Endothelial cell of umbilical vein (primary cell): ENCODE results near the gene EPC1. TPM values are rescaled to one million over a fixed set of nuclear protein-coding genes. Genes with fewer than 3 reads are reported as not detected.

Experiments used
- BruUV-seq: library from RNA; stranded (reverse); fragments of 400-500 nt; replicated peaks from 2 replicates; lab custom pipeline; 2021; lab: Mats Ljungman, UMichigan
- CTCF ChIA-PET: fragments of 300-600, 350-600 bp; sonication (Branson Sonifier 250); formaldehyde crosslinking; loops from one replicate; lab custom pipeline; 2021; ENCODE audit warnings: antibody characterized with exemption, inconsistent platforms; lab: Charles Lee
- POLR2A ChIA-PET: fragments of 300-600, 350-600 bp; sonication (Branson Sonifier 250); formaldehyde crosslinking; loops from one replicate; lab custom pipeline; 2021; ENCODE audit warnings: antibody characterized with exemption, inconsistent platforms; lab: Charles Lee
- DNase-seq: peaks from one replicate; pipeline ENCODE4 v3.0.0-alpha.2; 2011; ENCODE audit warnings: low read depth, low spot score
- FAIRE-seq: peaks from 2 replicates; lab custom pipeline; 2011; peaks lifted over from hg19 to GRCh38; lab: Jason Lieb, UNC
- H2AFZ ChIP-seq: 2 replicates; pipeline ENCODE4 v1.6.0; 2012; ENCODE audit warnings: low read depth, low read length, control low read depth, inconsistent platforms
- H3K27ac ChIP-seq: 2 replicates; pipeline ENCODE4 v1.5.1; 2011; ENCODE audit warnings: low read depth, mild to moderate bottlenecking, control low read depth, low read length, moderate library complexity; ENCODE audit not compliant: insufficient read depth
- H3K27me3 ChIP-seq, 2 experiments: 2 replicates each; pipeline versions ENCODE4 v1.6.0 to v1.6.1; 2011; ENCODE audit warnings: low read length in 2 of 2, mixed read lengths in 1 of 2; ENCODE audit not compliant: control insufficient read depth in 2 of 2, insufficient read depth in 2 of 2
- H3K36me3 ChIP-seq, 2 experiments: 2 replicates in 1 of 2; 3 replicates in 1 of 2; pipeline ENCODE4 v1.5.1; 2011; ENCODE audit warnings: low read length in 2 of 2, mild to moderate bottlenecking in 1 of 2, moderate library complexity in 1 of 2; ENCODE audit not compliant: control insufficient read depth in 2 of 2, insufficient read depth in 2 of 2; ENCODE audit errors: extremely low read depth in 1 of 2
- H3K4me1 ChIP-seq: 3 replicates; pipeline ENCODE4 v1.5.1; 2011; ENCODE audit warnings: mild to moderate bottlenecking, low read length; ENCODE audit not compliant: control insufficient read depth, insufficient read depth; ENCODE audit errors: extremely low read depth
- H3K4me2 ChIP-seq: 2 replicates; pipeline ENCODE4 v1.6.1; 2011; ENCODE audit warnings: low read length, control low read depth, mixed read lengths; ENCODE audit not compliant: insufficient read depth
- H3K4me3 ChIP-seq, 3 experiments: fragments of 200-600 bp in 1 of 3; sonication (generic), shearing (Covaris generic) in 1 of 3; replicated peaks in 1 of 3; 2 replicates each; pipeline ENCODE4 v1.5.1; 2011 to 2016; ENCODE audit warnings: control low read depth in 3 of 3, low read length in 3 of 3, mild to moderate bottlenecking in 2 of 3, inconsistent platforms in 1 of 3, low read depth in 1 of 3, moderate library complexity in 1 of 3; ENCODE audit not compliant: insufficient read depth in 1 of 3
- H3K79me2 ChIP-seq: 2 replicates; pipeline ENCODE4 v1.6.0; 2012; ENCODE audit warnings: low read length, inconsistent platforms; ENCODE audit not compliant: control insufficient read depth, insufficient read depth
- H3K9ac ChIP-seq: replicated peaks from 2 replicates; pipeline ENCODE3; 2011; ENCODE audit warnings: low read length, control low read depth; ENCODE audit not compliant: insufficient read depth; ENCODE audit errors: extremely low read depth
- H3K9me1 ChIP-seq: replicated peaks from 3 replicates; pipeline ENCODE4 v1.6.0; 2011; ENCODE audit warnings: mild to moderate bottlenecking, low read length; ENCODE audit not compliant: control insufficient read depth, insufficient read depth; ENCODE audit errors: extremely low read depth
- H3K9me3 ChIP-seq: replicated peaks from 2 replicates; pipeline ENCODE4 v1.5.1; 2012; ENCODE audit warnings: low read length, inconsistent platforms; ENCODE audit not compliant: control insufficient read depth, insufficient read depth
- H4K20me1 ChIP-seq: replicated peaks from 2 replicates; pipeline ENCODE3; 2011; ENCODE audit warnings: mild to moderate bottlenecking, low read length; ENCODE audit not compliant: control insufficient read depth, insufficient read depth; ENCODE audit errors: extremely low read depth
- CTCF ChIP-seq, 2 donors: IDR thresholded peaks; 1 replicate in 1 of 2; 2 replicates in 1 of 2; pipeline ENCODE4 v1.5.1; 2011; ENCODE audit warnings: low read length in 2 of 2, mild to moderate bottlenecking in 2 of 2, moderate library complexity in 2 of 2, control low read depth in 1 of 2, inconsistent platforms in 1 of 2, low read depth in 1 of 2; ENCODE audit not compliant: insufficient read depth in 1 of 2; ENCODE audit errors: extremely low read depth in 1 of 2
- EZH2 ChIP-seq: IDR thresholded peaks from 2 replicates; pipeline ENCODE4 v1.6.1; 2012; ENCODE audit warnings: borderline replicate concordance, low read depth, mild to moderate bottlenecking, moderate library complexity, low read length, inconsistent platforms; ENCODE audit not compliant: severe bottlenecking
- FOS ChIP-seq: IDR thresholded peaks from 2 replicates; pipeline ENCODE4 v1.6.1; 2011; ENCODE audit warnings: mild to moderate bottlenecking, low read length, moderate library complexity, borderline replicate concordance; ENCODE audit not compliant: insufficient read depth
- GATA2 ChIP-seq: IDR thresholded peaks from 2 replicates; pipeline ENCODE4 v1.7.0; 2011; ENCODE audit warnings: low read depth, mild to moderate bottlenecking, moderate library complexity, mixed read lengths, low read length; ENCODE audit not compliant: insufficient read length, insufficient read depth
- JUN ChIP-seq: IDR thresholded peaks from 2 replicates; pipeline ENCODE4 v1.6.1; 2011; ENCODE audit warnings: borderline replicate concordance, low read depth; ENCODE audit not compliant: insufficient read length, insufficient read depth
- MAX ChIP-seq: IDR thresholded peaks from 2 replicates; pipeline ENCODE4 v1.6.1; 2011; ENCODE audit not compliant: insufficient read depth, insufficient read length
- MYC ChIP-seq: IDR thresholded peaks from one replicate; pipeline ENCODE4 v1.6.1; 2011; ENCODE audit warnings: mild to moderate bottlenecking, low read depth, low read length
- POLR2A ChIP-seq: IDR thresholded peaks from 2 replicates; pipeline ENCODE4 v1.6.1; 2012; ENCODE audit warnings: low read depth, mild to moderate bottlenecking, control low read depth, low read length
- POLR2AphosphoS5 ChIP-seq: IDR thresholded peaks from 2 replicates; pipeline ENCODE4 v1.6.1; 2012; ENCODE audit warnings: low read depth, mild to moderate bottlenecking, control low read depth, low read length, moderate library complexity; ENCODE audit not compliant: insufficient read depth
- dilution Hi-C: fragments of 300-500 bp; cut with MboI; formaldehyde crosslinking; loops from one replicate; pipeline ENCODE4 v1.15.0; 2019; ENCODE audit warnings: low sequenced_read_pairs; ENCODE audit not compliant: extremely low pct_ligation_motif_present
- intact Hi-C: fragments of 100-400 bp; cut with micrococcal nuclease; formaldehyde crosslinking; loops from one replicate; pipeline ENCODE4 v1.10.0; 2022
- polyA plus RNA-seq, 4 experiments: library from polyadenylated mRNA; depleted of rRNA in 3 of 4; stranded (reverse) in 3 of 4; unstranded in 1 of 4; fragments of >200 nt; gene quantifications; 2 replicates each; pipeline versions ENCODE4 v1.2.1 to v1.2.3, GENCODE V29; 2011 to 2012; ENCODE audit warnings: missing spikeins in 1 of 4
- total RNA-seq: library from RNA; stranded (reverse); gene quantifications from 2 replicates; pipeline ENCODE4 v1.2.3, GENCODE V29; 2021

Gene EPC1
- total and polyA plus RNA-seq, 2 donors (not counting 3 experiments of a cell fraction or from before 2014, with no cell fraction given): 27.9 to 39.0 TPM

DNA sequence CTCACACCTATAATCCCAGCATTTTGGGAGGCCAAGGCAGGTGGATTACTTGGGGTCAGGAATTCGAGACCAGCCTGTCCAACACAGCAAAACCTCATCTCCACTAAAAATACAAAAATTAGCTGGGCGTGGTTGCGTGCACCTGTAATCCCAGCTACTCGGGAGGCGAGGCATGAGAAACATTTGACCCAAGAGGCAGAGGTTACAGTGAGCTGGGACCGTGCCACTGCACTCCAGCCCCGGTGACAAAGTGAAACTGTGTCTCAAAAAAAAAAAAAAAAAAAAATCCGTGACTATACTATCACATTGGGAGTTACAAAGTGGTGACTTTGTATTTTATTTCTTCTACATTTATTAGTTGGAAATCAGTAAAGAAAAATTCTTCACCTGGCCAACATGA lies 101.2 kb downstream of the EPC1 start:
- H3K27ac ChIP-seq: no peak overlapping the region
- no peak overlapping the region for H3K4me2 ChIP-seq
- no peak overlapping the region for H3K4me3 ChIP-seq
- no peak overlapping the region for H2AFZ ChIP-seq
- no peaks in the 10 kb centered on the region for H3K9me1 ChIP-seq
- no TSS peak for BruUV-seq
- H3K36me3 ChIP-seq: no peaks in the 10 kb centered on the region
- POLR2A ChIA-PET: no interaction called here
- CTCF ChIA-PET: interaction anchor here (0.6 to 3.0 kb wide), 4 partner anchors 11 to 870 kb away, joined by 3 to 20 read pairs (median 4); no protein-coding TSS in a partner anchor
- no peaks in the 10 kb centered on the region for H4K20me1 ChIP-seq
- no peak for TF ChIP-seq CTCF (IDR thresholded peaks at IDR 0.05; ENCODE audit: extremely low read depth in 1 of 2, insufficient read depth in 1 of 2, low read depth in 1 of 2, low read length in 2 of 2)
- TF ChIP-seq MYC: no peak
- no peak for TF ChIP-seq JUN
- no peak for TF ChIP-seq FOS
- TF ChIP-seq POLR2A: no peak
- TF ChIP-seq GATA2: no peak
- no peak for TF ChIP-seq EZH2
- no peak for TF ChIP-seq MAX
- TF ChIP-seq POLR2AphosphoS5: no peak
- dilution Hi-C loops (no loop called here), intact Hi-C loops (no loop called here)
- no peak overlapping the region for H3K9ac ChIP-seq
- H3K4me1 ChIP-seq: no peaks in the 10 kb centered on the region
- DNase-seq (no peak), FAIRE-seq (no peak)
- H3K27me3 ChIP-seq: peaks cover 0 to 3% of the 10 kb centered on the region in 2 experiments
- H3K9me3 ChIP-seq: no peaks in the 10 kb centered on the region
- H3K79me2 ChIP-seq: no peaks in the 10 kb centered on the region
